Ovary (tissue), 3 donors: ENCODE results near the gene IFNA8.

ENCODE experiments used
- CTCF ChIP-seq, 3 donors: fragments of 450-650 bp in 2 of 3; fragments of 200-600 bp in 1 of 3; IDR thresholded peaks; one replicate each; pipeline versions ENCODE4 v1.5.1 to v1.8.0; 2016 to 2022; ENCODE audit warnings: antibody characterized with exemption in 3 of 3, mild to moderate bottlenecking in 1 of 3
- POLR2A ChIP-seq: fragments of 450-650 bp; IDR thresholded peaks from one replicate; pipeline ENCODE4 v1.6.1; 2017; ENCODE audit warnings: antibody characterized with exemption, mild to moderate bottlenecking, moderate library complexity
- donor health status: DM: no; HTN: no; CAD: no.

GRCh38 chr9:21455320-21455719 lies 46.4 kb downstream of the IFNA8 start:
- TF ChIP-seq CTCF (IDR thresholded peaks at IDR 0.05) (no peak), POLR2A (no peak)
